ENCODE data around the gene KRTAP19-8. TPM values are rescaled to one million over a fixed set of nuclear protein-coding genes. Genes with fewer than 3 reads are reported as not detected.

KRTAP19-8 gene
- not detected in 2 replicates for total RNA-seq

GRCh38 chr21:31038376-31038775 lies at the start of gene KRTAP19-8:
TSS of gene KRTAP19-8 (minus strand) at chr21:31038476. CDS start at chr21:31038443, 33 bp downstream.

Other genes starting within 250 kb of the KRTAP19-8 start
- gene KRTAP8-1, start 225.2 kb downstream of the KRTAP19-8 start, total RNA-seq = not detected in 2 replicates
- not detected in 2 replicates for gene KRTAP7-1, start 208.7 kb downstream of the KRTAP19-8 start, total RNA-seq
- not detected in 2 replicates for gene KRTAP11-1, start 156.9 kb downstream of the KRTAP19-8 start, total RNA-seq

Data from vein endothelial cell (primary cell).